DOHH2 (cell line): ENCODE measurements around the gene PFDN5.
A peak's percentile ranks its signal among the peaks of the same experiment; 100 is the strongest.

Source experiments
- H3F3A ChIP-seq: fragments of 200-600 bp; sonication (generic), shearing (Covaris generic); 2 replicates; pipeline ENCODE4 v1.6.0; 2016; ENCODE audit warnings: antibody characterized with exemption, mild to moderate bottlenecking; ENCODE audit not compliant: control insufficient read depth, insufficient read depth
- H3K27ac ChIP-seq: fragments of 200-600 bp; sonication (generic); 2 replicates; pipeline ENCODE4 v1.5.1; 2014; ENCODE audit warnings: low read depth, mild to moderate bottlenecking, low read length, moderate library complexity
- H3K27me3 ChIP-seq: fragments of 200-600 bp; sonication (generic); 2 replicates; pipeline ENCODE4 v1.6.1; 2014; ENCODE audit warnings: mild to moderate bottlenecking, low read length, mixed read lengths; ENCODE audit not compliant: control insufficient read depth
- H3K36me3 ChIP-seq: fragments of 200-600 bp; sonication (generic); 2 replicates; pipeline ENCODE4 v1.6.1; 2014; ENCODE audit warnings: mild to moderate bottlenecking, low read length, moderate library complexity, mixed read lengths; ENCODE audit not compliant: control insufficient read depth
- H3K4me1 ChIP-seq: fragments of 200-600 bp; sonication (generic); 2 replicates; pipeline ENCODE4 v1.6.1; 2014; ENCODE audit warnings: mild to moderate bottlenecking, low read length, mixed read lengths; ENCODE audit not compliant: control insufficient read depth
- H3K4me2 ChIP-seq: fragments of 200-600 bp; sonication (generic); 2 replicates; pipeline ENCODE4 v1.6.0; 2014; ENCODE audit warnings: mild to moderate bottlenecking, low read length, moderate library complexity
- H3K4me3 ChIP-seq: fragments of 200-600 bp; sonication (generic); 2 replicates; pipeline ENCODE4 v1.5.1; 2014; ENCODE audit warnings: mild to moderate bottlenecking, low read length, mixed read lengths
- H3K79me2 ChIP-seq: fragments of 200-600 bp; sonication (generic); 2 replicates; pipeline ENCODE4 v1.6.1; 2014; ENCODE audit warnings: mild to moderate bottlenecking, low read length, mixed read lengths; ENCODE audit not compliant: control insufficient read depth
- H3K9me2 ChIP-seq: fragments of 200-600 bp; sonication (generic); replicated peaks from 2 replicates; pipeline ENCODE4 v1.6.1; 2014; ENCODE audit warnings: mild to moderate bottlenecking, low read length, mixed read lengths; ENCODE audit not compliant: control insufficient read depth
- H3K9me3 ChIP-seq: fragments of 200-600 bp; sonication (generic); 2 replicates; pipeline ENCODE4 v1.6.1; 2014; ENCODE audit warnings: antibody characterized with exemption, low read length, mixed read lengths; ENCODE audit not compliant: control insufficient read depth, insufficient read depth
- H4K20me1 ChIP-seq: fragments of 200-600 bp; sonication (generic); 2 replicates; pipeline ENCODE4 v1.6.0; 2014; ENCODE audit warnings: low read depth, mild to moderate bottlenecking, antibody characterized with exemption, low read length, moderate library complexity; ENCODE audit not compliant: control insufficient read depth, insufficient read depth
- EZH2phosphoT487 ChIP-seq: fragments of 200-600 bp; sonication (generic); IDR thresholded peaks from 2 replicates; pipeline ENCODE4 v1.6.1; 2017; ENCODE audit warnings: borderline replicate concordance, mild to moderate bottlenecking, antibody characterized with exemption, low read length, moderate library complexity, mixed read lengths
- TF ChIP-seq, protein P1 (sequence below): fragments of 200-600 bp; sonication (generic); IDR thresholded peaks from one replicate; pipeline ENCODE4 v1.5.1; 2014; ENCODE audit warnings: antibody characterized with exemption, mild to moderate bottlenecking, low read depth, low read length; ENCODE audit not compliant: poor library complexity, severe bottlenecking

PFDN5 gene

DNA sequence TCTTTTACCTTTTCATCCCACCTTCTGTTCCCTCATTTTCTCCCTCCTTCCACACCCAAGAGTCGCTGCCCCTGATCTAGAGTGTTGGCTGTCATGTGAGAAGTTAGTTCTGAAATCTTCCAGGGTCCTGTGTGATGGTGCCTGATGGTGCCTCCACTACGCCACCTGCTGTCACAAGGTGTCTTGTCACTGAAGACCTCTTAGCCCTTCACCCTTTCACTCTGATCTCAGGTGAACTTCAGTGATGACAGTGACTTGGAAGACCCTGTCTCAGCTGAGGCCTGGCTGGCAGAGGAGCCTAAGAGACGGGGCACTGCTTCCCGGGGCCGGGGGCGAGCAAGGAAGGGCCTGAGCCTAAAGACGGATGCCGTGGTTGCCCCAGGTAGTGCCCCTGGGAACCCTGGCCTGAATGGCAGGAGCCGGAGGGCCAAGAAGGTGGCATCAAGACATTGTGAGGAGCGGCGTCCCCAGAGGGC, 7.6 kb upstream of the PFDN5 start:
- no peaks in the 10 kb centered on the region for H4K20me1 ChIP-seq
- no peaks in the 10 kb centered on the region; the same call in 1 of the 2 replicates for H3K79me2 ChIP-seq
- H3F3A ChIP-seq, result no peaks in the 10 kb centered on the region
- no peak overlapping the region for H3K4me3 ChIP-seq
- peaks cover 80% of the 10 kb centered on the region for H3K36me3 ChIP-seq
- no peak overlapping the region for H3K4me2 ChIP-seq
- H3K9me3 ChIP-seq, result no peaks in the 10 kb centered on the region
- no peaks in the 10 kb centered on the region for H3K9me2 ChIP-seq
- no peaks in the 10 kb centered on the region for H3K4me1 ChIP-seq
- no peaks in the 10 kb centered on the region for H3K27me3 ChIP-seq
- no peak for TF ChIP-seq EZH2phosphoT487
- TF ChIP-seq, protein P1, sequence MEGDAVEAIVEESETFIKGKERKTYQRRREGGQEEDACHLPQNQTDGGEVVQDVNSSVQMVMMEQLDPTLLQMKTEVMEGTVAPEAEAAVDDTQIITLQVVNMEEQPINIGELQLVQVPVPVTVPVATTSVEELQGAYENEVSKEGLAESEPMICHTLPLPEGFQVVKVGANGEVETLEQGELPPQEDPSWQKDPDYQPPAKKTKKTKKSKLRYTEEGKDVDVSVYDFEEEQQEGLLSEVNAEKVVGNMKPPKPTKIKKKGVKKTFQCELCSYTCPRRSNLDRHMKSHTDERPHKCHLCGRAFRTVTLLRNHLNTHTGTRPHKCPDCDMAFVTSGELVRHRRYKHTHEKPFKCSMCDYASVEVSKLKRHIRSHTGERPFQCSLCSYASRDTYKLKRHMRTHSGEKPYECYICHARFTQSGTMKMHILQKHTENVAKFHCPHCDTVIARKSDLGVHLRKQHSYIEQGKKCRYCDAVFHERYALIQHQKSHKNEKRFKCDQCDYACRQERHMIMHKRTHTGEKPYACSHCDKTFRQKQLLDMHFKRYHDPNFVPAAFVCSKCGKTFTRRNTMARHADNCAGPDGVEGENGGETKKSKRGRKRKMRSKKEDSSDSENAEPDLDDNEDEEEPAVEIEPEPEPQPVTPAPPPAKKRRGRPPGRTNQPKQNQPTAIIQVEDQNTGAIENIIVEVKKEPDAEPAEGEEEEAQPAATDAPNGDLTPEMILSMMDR, result peak; percentile 85
- no peak overlapping the region for H3K27ac ChIP-seq

DNA sequence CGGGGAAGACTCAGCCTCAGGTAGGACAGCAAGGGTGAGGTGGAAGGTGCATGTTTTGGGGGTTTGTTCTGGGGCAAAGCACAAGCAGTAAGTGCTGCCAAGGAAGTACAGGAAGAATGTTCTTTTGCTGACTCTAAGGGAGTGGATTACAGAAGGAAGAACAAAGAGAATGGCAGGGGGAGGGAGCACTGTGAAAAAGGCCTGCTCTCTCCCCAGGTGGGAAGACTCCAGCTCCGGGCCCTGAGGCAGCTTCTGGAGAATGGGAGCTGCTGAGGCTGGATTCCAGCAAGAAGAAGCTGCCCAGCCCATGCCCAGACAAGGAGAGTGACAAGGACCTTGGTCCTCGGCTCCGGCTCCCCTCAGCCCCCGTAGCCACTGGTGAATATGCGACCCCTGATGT, 7.0 kb upstream of the PFDN5 start:
- no peaks in the 10 kb centered on the region for H3K9me3 ChIP-seq
- H3F3A ChIP-seq, result peaks cover 4% of the 10 kb centered on the region; the same call in 1 of the 2 replicates
- TF ChIP-seq, protein P1, result no peak
- TF ChIP-seq EZH2phosphoT487, result no peak
- no peaks in the 10 kb centered on the region for H3K27me3 ChIP-seq
- no peaks in the 10 kb centered on the region; the same call in 1 of the 2 replicates for H3K79me2 ChIP-seq
- H3K4me3 ChIP-seq, result no peak overlapping the region
- H4K20me1 ChIP-seq, result no peaks in the 10 kb centered on the region
- no peaks in the 10 kb centered on the region for H3K9me2 ChIP-seq
- H3K36me3 ChIP-seq, result peaks cover 80% of the 10 kb centered on the region
- no peaks in the 10 kb centered on the region for H3K4me1 ChIP-seq
- H3K27ac ChIP-seq, result no peak overlapping the region
- no peak overlapping the region for H3K4me2 ChIP-seq

DNA sequence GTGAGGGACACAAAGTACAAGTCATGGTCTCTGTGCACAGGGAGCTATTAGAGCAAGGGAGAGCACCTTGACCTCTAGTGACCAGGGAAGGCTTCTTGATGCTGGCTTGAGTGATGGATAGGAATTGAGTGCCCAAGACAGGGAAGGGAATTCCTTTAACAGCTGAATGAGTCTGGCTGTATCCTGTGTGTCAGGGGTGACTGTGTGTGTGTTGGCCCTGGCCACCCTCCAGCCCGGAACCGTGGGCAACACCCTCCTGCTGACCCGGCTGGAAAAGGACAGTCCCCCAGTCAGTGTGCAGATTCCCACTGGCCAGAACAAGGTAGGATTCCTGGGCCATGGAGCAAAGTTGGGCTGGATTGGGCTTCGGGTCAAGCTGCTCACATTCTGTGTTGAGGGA, 5.5 kb upstream of the PFDN5 start:
- Histone ChIP-seq H3K4me3 (no peak overlapping the region), H3F3A (peaks cover 13% of the 10 kb centered on the region), H3K27ac (no peak overlapping the region), H3K27me3 (no peaks in the 10 kb centered on the region), H4K20me1 (no peaks in the 10 kb centered on the region), H3K4me1 (peaks cover 4% of the 10 kb centered on the region), H3K9me3 (no peaks in the 10 kb centered on the region), H3K9me2 (no peaks in the 10 kb centered on the region), H3K36me3 (peaks cover 79% of the 10 kb centered on the region), H3K79me2 (no peaks in the 10 kb centered on the region; the same call in 1 of the 2 replicates), H3K4me2 (no peak overlapping the region)
- TF ChIP-seq EZH2phosphoT487, result no peak
- TF ChIP-seq, protein P1, result no peak
